H1 (cell line): ENCODE results near the gene CFAP61. TPM values are rescaled to one million over a fixed set of nuclear protein-coding genes. Genes with fewer than 3 reads are reported as not detected.

Source experiments
- CTCF ChIA-PET: fragments of 300-600 bp; sonication (Branson Sonifier 250); formaldehyde crosslinking; loops from one replicate; lab custom pipeline; 2021; ENCODE audit not compliant: partially characterized antibody; lab: Charles Lee
- POLR2A ChIA-PET: fragments of 300-600 bp; sonication (Branson Sonifier 250); formaldehyde crosslinking; loops from one replicate; lab custom pipeline; 2021; ENCODE audit warnings: inconsistent platforms; ENCODE audit not compliant: partially characterized antibody; lab: Charles Lee
- DNase-seq, 2 experiments: peaks; one replicate each; pipeline versions ENCODE4 v3.0.0 to v3.0.0-alpha.2; 2010 to 2022; ENCODE audit warnings: low spot score in 2 of 2, low read depth in 1 of 2, mixed read lengths in 1 of 2
- FAIRE-seq: peaks from 2 replicates; lab custom pipeline; 2011; peaks lifted over from hg19 to GRCh38; lab: Jason Lieb, UNC
- H2AFZ ChIP-seq: 2 replicates; pipeline ENCODE4 v1.8.1; 2012; ENCODE audit warnings: low read length, inconsistent platforms
- H2AK5ac ChIP-seq: 2 replicates; pipeline ENCODE4 v1.6.1; 2013; ENCODE audit warnings: low read depth, low read length
- H2BK120ac ChIP-seq: replicated peaks from 2 replicates; pipeline ENCODE3; 2013; ENCODE audit warnings: low read depth, low read length, inconsistent platforms
- H2BK12ac ChIP-seq: 2 replicates; pipeline ENCODE4 v1.6.1; 2013; ENCODE audit warnings: low read depth, low read length
- H2BK15ac ChIP-seq: 2 replicates; pipeline ENCODE4 v1.6.1; 2013; ENCODE audit warnings: low read length
- H2BK20ac ChIP-seq: 2 replicates; pipeline ENCODE4 v1.6.1; 2013; ENCODE audit warnings: low read length
- H2BK5ac ChIP-seq: 2 replicates; pipeline ENCODE4 v1.6.1; 2013; ENCODE audit warnings: low read depth, low read length
- H3K14ac ChIP-seq: 2 replicates; pipeline ENCODE4 v1.6.1; 2013; ENCODE audit warnings: inconsistent platforms; ENCODE audit not compliant: insufficient read length
- H3K18ac ChIP-seq: 2 replicates; pipeline ENCODE4 v1.6.1; 2013; ENCODE audit warnings: low read length; ENCODE audit errors: extremely low read depth
- H3K23ac ChIP-seq: 2 replicates; pipeline ENCODE4 v1.6.1; 2013; ENCODE audit warnings: inconsistent platforms; ENCODE audit not compliant: insufficient read length
- H3K23me2 ChIP-seq: 2 replicates; pipeline ENCODE4 v1.6.1; 2013; ENCODE audit warnings: low read depth, low read length
- H3K27ac ChIP-seq: 2 replicates; pipeline ENCODE4 v1.6.1; 2011; ENCODE audit warnings: low read depth, low read length, inconsistent platforms
- H3K27me3 ChIP-seq, 4 experiments: replicated peaks in 1 of 4; 1 replicate in 1 of 4; 2 replicates in 3 of 4; pipeline versions ENCODE4 v1.6.1 to v1.8.1; 2011 to 2013; ENCODE audit warnings: low read length in 3 of 4, mild to moderate bottlenecking in 3 of 4, inconsistent platforms in 2 of 4, mixed read lengths in 2 of 4, moderate library complexity in 1 of 4; ENCODE audit not compliant: control insufficient read depth in 3 of 4, insufficient read depth in 3 of 4; ENCODE audit errors: extremely low read depth in 1 of 4
- H3K36me3 ChIP-seq, 4 experiments: 2 replicates each; pipeline versions ENCODE4 v1.6.1 to v1.8.1; 2011 to 2013; ENCODE audit warnings: mild to moderate bottlenecking in 4 of 4, low read length in 3 of 4, moderate library complexity in 2 of 4, control low read depth in 1 of 4, inconsistent platforms in 1 of 4; ENCODE audit not compliant: insufficient read depth in 4 of 4, control insufficient read depth in 2 of 4
- H3K4ac ChIP-seq: replicated peaks from 2 replicates; pipeline ENCODE3; 2013; ENCODE audit warnings: low read length, low read depth, mixed read lengths, inconsistent platforms; ENCODE audit not compliant: insufficient read length
- H3K4me1 ChIP-seq, 4 experiments: replicated peaks in 1 of 4; 1 replicate in 1 of 4; 2 replicates in 3 of 4; pipeline versions ENCODE4 v1.6.1 to v1.8.1; 2011 to 2013; ENCODE audit warnings: low read length in 3 of 4, inconsistent platforms in 2 of 4, mixed read lengths in 1 of 4; ENCODE audit not compliant: insufficient read depth in 4 of 4, control insufficient read depth in 3 of 4
- H3K4me2 ChIP-seq, 2 experiments: 2 replicates each; pipeline versions ENCODE4 v1.6.1 to v1.8.1; 2011 to 2013; ENCODE audit warnings: low read depth in 2 of 2, low read length in 2 of 2, control low read depth in 1 of 2, inconsistent platforms in 1 of 2, mild to moderate bottlenecking in 1 of 2; ENCODE audit not compliant: insufficient read depth in 1 of 2
- H3K4me3 ChIP-seq, 4 experiments: fragments of 200-600, 300-600 bp in 1 of 4; sonication (generic), shearing (Covaris generic), sonication (Bioruptor Twin) in 1 of 4; 2 replicates each; pipeline versions ENCODE4 v1.5.1 to v1.8.1; 2011 to 2016; ENCODE audit warnings: low read length in 4 of 4, low read depth in 3 of 4, control low read depth in 2 of 4, inconsistent platforms in 2 of 4, mild to moderate bottlenecking in 2 of 4, mixed read lengths in 1 of 4, moderate library complexity in 1 of 4; ENCODE audit not compliant: insufficient read depth in 2 of 4; ENCODE audit errors: extremely low read depth in 1 of 4
- H3K56ac ChIP-seq: replicated peaks from 2 replicates; pipeline ENCODE3; 2013; ENCODE audit warnings: low read depth, mild to moderate bottlenecking, mixed read lengths, low read length, inconsistent platforms; ENCODE audit not compliant: insufficient read length
- H3K79me1 ChIP-seq: 2 replicates; pipeline ENCODE4 v1.6.1; 2013; ENCODE audit warnings: low read depth, low read length, control low read depth
- H3K79me2 ChIP-seq, 2 experiments: 2 replicates each; pipeline versions ENCODE4 v1.6.1 to v1.8.1; 2012 to 2013; ENCODE audit warnings: low read length in 2 of 2, mild to moderate bottlenecking in 2 of 2, inconsistent platforms in 1 of 2; ENCODE audit not compliant: insufficient read depth in 2 of 2, control insufficient read depth in 1 of 2
- H3K9ac ChIP-seq, 4 experiments: replicated peaks in 1 of 4; 1 replicate in 1 of 4; 2 replicates in 3 of 4; pipeline versions ENCODE4 v1.6.1 to v1.8.1; 2011 to 2013; ENCODE audit warnings: low read depth in 3 of 4, low read length in 3 of 4, control low read depth in 2 of 4, mild to moderate bottlenecking in 2 of 4, moderate library complexity in 2 of 4, inconsistent platforms in 1 of 4; ENCODE audit errors: extremely low read depth in 1 of 4
- H3K9me3 ChIP-seq, 2 experiments: 2 replicates each; pipeline versions ENCODE4 v1.6.1 to v1.8.1; 2012 to 2013; ENCODE audit warnings: mild to moderate bottlenecking in 2 of 2, moderate library complexity in 2 of 2, control low read depth in 1 of 2, inconsistent platforms in 1 of 2, low read depth in 1 of 2, low read length in 1 of 2, mixed read lengths in 1 of 2; ENCODE audit not compliant: insufficient read depth in 2 of 2
- H4K20me1 ChIP-seq, 2 experiments: replicated peaks in 1 of 2; 2 replicates each; pipeline versions ENCODE3 to v1.8.1; 2011 to 2013; ENCODE audit warnings: inconsistent platforms in 2 of 2, low read length in 2 of 2, mild to moderate bottlenecking in 1 of 2; ENCODE audit not compliant: insufficient read depth in 2 of 2, control insufficient read depth in 1 of 2
- H4K5ac ChIP-seq: 2 replicates; pipeline ENCODE4 v1.6.1; 2013; ENCODE audit warnings: low read length, low read depth, mixed read lengths, inconsistent platforms; ENCODE audit not compliant: insufficient read length
- H4K8ac ChIP-seq: 2 replicates; pipeline ENCODE4 v1.8.0; 2013; ENCODE audit warnings: mild to moderate bottlenecking, moderate library complexity, low read length, inconsistent platforms; ENCODE audit not compliant: insufficient read depth; ENCODE audit errors: extremely low read depth
- H4K91ac ChIP-seq: replicated peaks from 2 replicates; pipeline ENCODE3; 2013; ENCODE audit warnings: low read length, mixed read lengths, inconsistent platforms; ENCODE audit not compliant: insufficient read length
- BRCA1 ChIP-seq: IDR thresholded peaks from 2 replicates; pipeline ENCODE4 v1.6.1; 2012; ENCODE audit warnings: low read depth, low read length, improper control_type of control experiment
- SIX5 ChIP-seq: IDR thresholded peaks from 2 replicates; pipeline ENCODE4 v1.6.1; 2011; ENCODE audit warnings: mild to moderate bottlenecking, low read depth, low read length
- polyA plus RNA-seq, 7 experiments: library from polyadenylated mRNA; depleted of rRNA in 3 of 7; stranded (reverse) in 5 of 7; unstranded in 2 of 7; fragments of >200 nt in 5 of 7; fragments of 200-250 nt in 2 of 7; gene quantifications; 1 replicate in 5 of 7; 2 replicates in 1 of 7; 4 replicates in 1 of 7; pipeline versions ENCODE4 v1.2.1 to v1.2.3, GENCODE V29; 2011 to 2013; ENCODE audit warnings: missing spikeins in 2 of 7, mixed read lengths in 2 of 7
- total RNA-seq: library from RNA; stranded (reverse); fragmentation: NEBNext Ultra II Directional; extraction: Animal tissue kit (Norgen Biotek cat#: 25700); gene quantifications from 2 replicates; pipeline ENCODE4 v1.2.1, GENCODE V29; 2021
- TF ChIP-seq, protein P1 (sequence below): IDR thresholded peaks from 2 replicates; pipeline ENCODE4 v1.6.1; 2012; ENCODE audit warnings: inconsistent platforms

Gene CFAP61
- total and polyA plus RNA-seq, 2 of the 8 experiments (the other 6 are each of a cell fraction or from before 2014, with no cell fraction given), result 0.29 to 0.61 TPM

DNA sequence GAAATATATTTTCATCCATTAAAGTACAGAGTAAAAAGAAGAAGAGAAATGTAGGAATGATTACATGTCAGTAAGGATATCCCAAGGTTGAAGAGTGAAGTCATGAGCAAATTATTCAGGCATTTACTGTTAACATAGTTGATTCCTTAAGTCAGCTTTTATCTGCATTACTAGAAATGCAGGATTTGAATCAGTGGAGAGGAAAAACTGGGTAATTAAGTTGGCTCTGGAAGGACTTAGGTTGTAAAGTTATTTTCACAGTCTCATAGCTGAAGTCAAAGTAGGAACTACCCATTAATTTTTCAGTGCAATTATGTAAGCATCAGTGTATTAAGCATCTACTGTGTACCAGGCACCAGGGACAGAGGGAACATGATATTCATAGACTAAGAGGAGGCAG is 27.4 kb upstream of the CFAP61 start:
- no peak overlapping the region for H3K18ac ChIP-seq
- POLR2A ChIA-PET, result no interaction called here
- H3K14ac ChIP-seq, result no peak overlapping the region
- H4K91ac ChIP-seq, result no peak overlapping the region
- peaks cover 2% of the 10 kb centered on the region in 2 experiments for H4K20me1 ChIP-seq
- H3K4me3 ChIP-seq, result no peak overlapping the region
- no peaks in the 10 kb centered on the region for H3K9me3 ChIP-seq
- H2BK5ac ChIP-seq, result no peak overlapping the region
- peaks cover 0 to 51% of the 10 kb centered on the region in 2 experiments; a peak in 2 of 4 replicates for H3K79me2 ChIP-seq
- CTCF ChIA-PET, result no interaction called here
- FAIRE-seq, result no peak
- no peak overlapping the region for H2BK20ac ChIP-seq
- no peak overlapping the region for H2AK5ac ChIP-seq
- no peaks in the 10 kb centered on the region for H3K23me2 ChIP-seq
- H4K5ac ChIP-seq, result no peak overlapping the region
- peaks cover 0 to 21% (median 5%) of the 10 kb centered on the region in 4 experiments; a peak in 6 of 8 replicates for H3K36me3 ChIP-seq
- H3K27ac ChIP-seq, result no peak overlapping the region
- no peak for DNase-seq
- no peak overlapping the region for H2BK15ac ChIP-seq
- no peak overlapping the region for H3K4me2 ChIP-seq
- no peak overlapping the region for H3K56ac ChIP-seq
- no peaks in the 10 kb centered on the region for H3K4me1 ChIP-seq
- no peak overlapping the region for H2AFZ ChIP-seq
- H2BK12ac ChIP-seq, result no peak overlapping the region
- H3K79me1 ChIP-seq, result peaks cover 20% of the 10 kb centered on the region
- no peak overlapping the region for H3K9ac ChIP-seq
- no peak overlapping the region for H3K4ac ChIP-seq
- no peaks in the 10 kb centered on the region for H3K27me3 ChIP-seq
- no peak overlapping the region for H4K8ac ChIP-seq
- TF ChIP-seq SIX5 (no peak), BRCA1 (no peak)
- TF ChIP-seq, protein P1, sequence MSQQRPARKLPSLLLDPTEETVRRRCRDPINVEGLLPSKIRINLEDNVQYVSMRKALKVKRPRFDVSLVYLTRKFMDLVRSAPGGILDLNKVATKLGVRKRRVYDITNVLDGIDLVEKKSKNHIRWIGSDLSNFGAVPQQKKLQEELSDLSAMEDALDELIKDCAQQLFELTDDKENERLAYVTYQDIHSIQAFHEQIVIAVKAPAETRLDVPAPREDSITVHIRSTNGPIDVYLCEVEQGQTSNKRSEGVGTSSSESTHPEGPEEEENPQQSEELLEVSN, result no peak
- H3K23ac ChIP-seq, result no peak overlapping the region
- no peak overlapping the region for H2BK120ac ChIP-seq
